GM19397 (cell line): ENCODE results near the gene STXBP5.

Source experiments
- ATAC-seq: cut with Tn5 transposase; IDR thresholded peaks from one replicate; pipeline ENCODE4 v1.9.1; 2021; ENCODE audit warnings: mild to moderate bottlenecking, moderate library complexity; ENCODE audit not compliant: unreplicated experiment

STXBP5 gene

GRCh38 chr6:147207837-147208754, 3.9 kb downstream of the STXBP5 start:
- ATAC-seq: no peak

GRCh38 chr6:147209762-147210449, 5.7 kb downstream of the STXBP5 start:
- no peak for ATAC-seq

- no peak for ATAC-seq
These were observed 7.1 kb downstream of the STXBP5 start for GRCh38 chr6:147211349-147211748.

GRCh38 chr6:147211831-147212230, 7.6 kb downstream of the STXBP5 start:
- ATAC-seq: no peak

- ATAC-seq: no peak
These were observed 8.4 kb downstream of the STXBP5 start for GRCh38 chr6:147212622-147213021.

- ATAC-seq: no peak
These were observed 9.6 kb downstream of the STXBP5 start for GRCh38 chr6:147213772-147214171.

- no peak for ATAC-seq
These were observed 10.3 kb downstream of the STXBP5 start for GRCh38 chr6:147214248-147215227.

GRCh38 chr6:147216915-147217314, 12.7 kb downstream of the STXBP5 start:
- ATAC-seq: no peak

GRCh38 chr6:147217840-147218404, 13.7 kb downstream of the STXBP5 start:
- no peak for ATAC-seq

GRCh38 chr6:147218797-147219196, 14.6 kb downstream of the STXBP5 start:
- no peak for ATAC-seq

GRCh38 chr6:147219463-147219862, 15.2 kb downstream of the STXBP5 start:
- no peak for ATAC-seq

GRCh38 chr6:147220345-147220744, 16.1 kb downstream of the STXBP5 start:
- ATAC-seq: no peak

GRCh38 chr6:147221739-147222138, 17.5 kb downstream of the STXBP5 start:
- ATAC-seq: no peak

GRCh38 chr6:147222160-147222838, 18.1 kb downstream of the STXBP5 start:
- no peak for ATAC-seq

- no peak for ATAC-seq
These were observed 19.5 kb downstream of the STXBP5 start for GRCh38 chr6:147223736-147224135.

GRCh38 chr6:147226163-147226724, 22.0 kb downstream of the STXBP5 start:
- ATAC-seq: no peak

GRCh38 chr6:147226877-147227276, 22.7 kb downstream of the STXBP5 start:
- ATAC-seq: no peak

GRCh38 chr6:147227770-147228320, 23.6 kb downstream of the STXBP5 start:
- no peak for ATAC-seq

GRCh38 chr6:147231589-147231988, 27.4 kb downstream of the STXBP5 start:
- ATAC-seq: no peak
